Stimulated activated CD4-positive, alpha-beta T cell treated with anti-CD3 and anti-CD28 coated beads, Interleukin-1b, Interleukin-23, amount 100 ng/mL, for 1 hour (primary cell): ENCODE measurements around the gene SMCP.

ENCODE experiments used
- DNase-seq, 2 donors: peaks; one replicate each; pipeline ENCODE4 v3.0.0-alpha.2; 2020; ENCODE audit warnings: low read depth in 2 of 2

Gene SMCP, protein sequence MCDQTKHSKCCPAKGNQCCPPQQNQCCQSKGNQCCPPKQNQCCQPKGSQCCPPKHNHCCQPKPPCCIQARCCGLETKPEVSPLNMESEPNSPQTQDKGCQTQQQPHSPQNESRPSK

DNA sequence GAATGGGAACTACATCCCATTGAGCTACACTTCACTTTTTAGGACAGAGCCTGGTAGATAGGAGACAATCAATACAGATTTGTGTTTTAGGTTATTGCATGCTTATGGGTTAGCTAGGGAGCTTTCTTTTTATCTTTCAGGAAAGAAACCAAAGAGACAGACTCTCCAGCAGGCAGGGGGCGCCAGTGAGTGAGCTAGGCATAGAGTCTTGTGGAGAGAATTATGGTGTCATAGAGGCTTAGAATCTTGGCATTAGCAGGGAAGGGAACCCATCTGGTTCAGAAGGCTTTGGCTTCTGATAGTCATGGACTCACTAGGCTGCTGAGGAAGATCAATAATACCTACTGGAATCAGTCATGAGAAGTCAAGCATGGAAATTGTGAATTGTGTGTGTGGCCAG is at the start of gene SMCP:
Gene SMCP (plus strand): TSS at position 281 of the 400 bp plus-strand sequence. CDS start 6,101 bp downstream, outside the sequence.
- no peak for DNase-seq

DNA sequence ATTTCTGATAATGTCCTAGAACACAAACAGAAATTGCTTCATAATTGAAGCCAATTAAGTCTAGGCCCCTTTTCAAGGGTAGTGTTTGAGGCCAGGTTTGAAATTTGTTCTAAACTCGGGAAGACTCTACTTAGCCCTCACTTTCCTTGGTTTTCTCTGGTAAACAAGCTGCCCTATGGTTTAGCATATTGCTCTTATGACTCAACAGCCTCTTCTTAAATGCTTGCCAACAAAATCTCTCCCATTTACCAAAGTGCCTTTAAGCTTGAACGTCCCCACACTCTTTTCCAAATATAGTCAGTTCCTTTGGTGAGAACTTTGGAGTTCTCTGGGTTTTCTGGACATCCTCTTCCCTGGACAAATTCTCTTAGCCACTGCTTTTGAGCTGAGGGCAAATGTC is 41.3 kb upstream of the SMCP start:
- DNase-seq, result no peak

DNA sequence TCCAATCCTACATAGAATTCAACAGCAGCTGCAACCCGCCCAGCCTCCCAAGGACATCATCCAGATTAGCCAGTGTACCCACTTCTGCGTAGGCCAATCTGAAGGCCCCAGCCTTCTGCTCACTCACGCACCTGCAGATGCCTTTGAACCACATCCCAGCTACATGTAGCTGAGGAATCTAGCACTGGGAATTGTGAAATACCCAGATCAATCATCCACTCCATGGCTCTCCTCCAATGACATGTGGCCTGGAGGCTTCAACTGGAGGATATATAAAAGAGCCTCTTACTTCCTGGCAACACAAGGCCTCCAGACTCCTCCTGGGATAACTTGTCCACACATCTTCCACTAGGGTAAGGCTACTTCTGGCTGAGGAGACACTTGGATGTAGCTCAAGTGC is 35.6 kb upstream of the SMCP start, which contains the start of gene LCE6A:
Gene LCE6A (plus strand): TSS at position 301 of the 400 bp plus-strand sequence. CDS start 665 bp downstream, outside the sequence.
- DNase-seq, result no peak

DNA sequence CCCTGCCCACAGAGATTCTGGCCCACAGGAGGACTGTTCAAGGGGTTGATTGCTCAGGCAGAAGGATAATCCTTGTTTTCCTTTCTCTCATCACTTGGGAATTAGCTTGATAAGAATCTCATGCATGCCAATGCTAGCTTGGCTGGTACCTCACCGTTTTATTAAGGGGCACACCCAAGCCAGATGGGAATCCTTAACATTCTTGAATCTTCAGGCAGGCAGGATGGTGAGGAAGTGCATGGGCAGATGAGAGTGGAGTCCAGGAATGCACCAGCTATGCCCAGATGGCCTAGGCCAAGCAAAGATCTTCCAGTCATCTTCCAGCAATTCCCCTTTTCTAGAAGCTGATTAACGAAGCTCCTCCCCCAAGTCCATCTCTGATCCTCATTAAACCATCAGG is 22.5 kb upstream of the SMCP start:
- DNase-seq, result no peak

DNA sequence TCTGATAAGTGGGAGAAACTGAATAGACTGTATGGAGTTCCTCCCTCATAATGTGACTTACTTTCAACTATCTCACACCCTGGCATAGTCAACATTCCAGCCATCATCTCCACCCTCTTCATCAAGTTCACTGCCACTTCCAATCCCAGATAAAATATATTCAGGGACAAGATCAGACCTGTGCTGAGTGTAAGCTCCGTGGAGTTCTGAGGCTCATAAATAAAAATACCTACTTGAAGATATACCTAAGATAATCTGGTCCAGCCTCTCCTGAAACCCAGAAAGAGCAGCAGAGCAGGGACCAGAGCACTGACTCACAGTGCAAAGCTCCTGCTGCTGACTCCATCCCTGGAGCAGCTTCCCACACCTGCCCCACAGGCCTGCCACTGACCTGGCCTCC is 20.1 kb upstream of the SMCP start:
- no peak for DNase-seq

DNA sequence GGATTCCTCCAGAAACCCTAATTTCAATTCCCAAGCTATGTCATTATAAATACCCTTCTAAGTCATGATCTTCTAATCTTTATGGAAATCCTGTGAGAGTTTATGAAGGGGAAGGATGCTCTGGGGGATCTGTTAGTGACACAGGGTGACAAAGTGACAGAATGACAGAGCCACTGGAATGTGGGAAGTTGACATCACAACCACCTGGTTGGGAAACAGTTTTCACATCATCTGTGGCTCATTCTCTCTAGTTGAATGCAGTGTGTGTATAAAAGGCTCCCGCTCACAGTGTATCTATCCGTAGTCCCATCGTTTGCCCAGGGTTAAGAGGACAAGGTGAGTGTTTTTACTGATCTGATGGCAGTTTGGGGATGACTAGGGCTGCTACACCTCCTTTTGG is 18.4 kb upstream of the SMCP start, which contains the start of gene LCE7A:
Gene LCE7A (plus strand): TSS at position 301 of the 400 bp plus-strand sequence. CDS start 702 bp downstream, outside the sequence.
- DNase-seq, result no peak

DNA sequence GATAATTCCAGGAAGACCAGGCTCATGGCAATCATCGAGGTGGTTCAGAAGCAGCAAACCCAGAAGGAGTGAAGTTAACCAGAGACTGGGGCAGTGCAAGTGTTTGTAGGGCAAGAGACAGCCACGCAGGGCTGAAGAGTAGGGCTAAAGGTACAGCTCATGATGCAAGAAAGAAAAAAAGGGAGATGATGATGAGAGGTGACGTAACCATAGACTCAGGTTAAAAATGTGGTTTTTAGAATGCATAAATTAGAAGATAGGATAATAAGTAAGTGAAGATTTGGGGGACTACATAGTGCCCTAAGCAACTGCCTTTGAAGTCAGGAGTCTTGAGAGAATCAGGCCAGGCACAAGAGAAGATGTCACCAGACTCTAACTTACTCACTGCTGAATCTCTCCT is 18.0 kb upstream of the SMCP start:
- no peak for DNase-seq

DNA sequence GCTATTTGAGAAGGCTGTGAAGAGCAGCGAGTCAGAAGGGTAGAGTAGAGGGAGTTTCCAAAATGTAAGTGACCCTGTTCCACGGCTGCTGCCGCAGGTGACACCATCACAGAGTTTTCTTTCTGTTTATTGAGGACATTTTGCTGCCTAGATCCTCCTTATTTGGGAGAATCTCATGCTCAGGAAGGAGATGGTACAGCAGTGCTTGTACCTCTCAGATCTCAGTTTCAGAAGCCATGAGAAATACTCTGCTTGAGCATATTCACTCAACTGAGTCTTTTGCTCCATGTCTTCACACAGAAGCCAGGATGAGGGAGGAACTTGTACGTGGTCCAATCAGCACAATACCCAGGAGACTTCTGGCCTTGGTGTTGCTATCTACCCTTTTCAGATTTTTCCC is 16.7 kb upstream of the SMCP start:
- no peak for DNase-seq

DNA sequence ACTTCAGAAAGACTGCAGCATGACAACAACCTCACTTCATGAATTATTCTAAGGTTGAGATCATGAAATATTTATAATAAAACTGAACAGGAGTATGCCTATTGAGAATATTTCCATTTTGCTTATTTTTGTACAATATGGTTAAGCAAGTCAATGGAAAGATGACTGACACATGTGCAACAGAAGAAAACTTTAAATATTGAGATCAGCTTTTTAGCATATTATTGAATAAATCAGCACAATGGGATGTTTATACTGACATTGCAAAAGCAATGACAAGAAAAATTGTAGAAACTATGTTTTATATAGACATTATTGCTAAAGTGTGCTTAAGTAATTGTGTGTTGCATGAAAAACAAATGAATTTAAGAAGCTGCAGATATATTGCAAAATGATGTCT is 13.7 kb upstream of the SMCP start:
- no peak for DNase-seq

DNA sequence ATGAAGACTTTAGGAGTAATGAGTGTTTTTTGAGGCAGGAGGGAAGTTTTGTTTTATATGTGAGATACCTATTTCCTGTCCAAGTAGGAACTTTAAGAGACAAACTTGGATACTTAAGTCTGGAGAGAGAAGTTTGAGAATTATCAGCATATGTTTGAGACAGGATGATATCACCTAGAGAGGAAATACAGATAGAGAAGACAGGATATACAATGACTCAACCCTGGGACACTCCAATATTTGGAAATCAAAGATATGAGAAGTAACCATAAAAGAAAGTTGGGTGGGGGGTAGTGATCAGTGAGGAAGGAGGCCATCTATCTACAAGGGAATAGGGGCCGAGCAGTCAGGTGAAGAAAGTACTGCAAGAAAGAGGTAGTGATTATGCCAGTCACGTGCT is 11.8 kb upstream of the SMCP start:
- DNase-seq, result no peak

DNA sequence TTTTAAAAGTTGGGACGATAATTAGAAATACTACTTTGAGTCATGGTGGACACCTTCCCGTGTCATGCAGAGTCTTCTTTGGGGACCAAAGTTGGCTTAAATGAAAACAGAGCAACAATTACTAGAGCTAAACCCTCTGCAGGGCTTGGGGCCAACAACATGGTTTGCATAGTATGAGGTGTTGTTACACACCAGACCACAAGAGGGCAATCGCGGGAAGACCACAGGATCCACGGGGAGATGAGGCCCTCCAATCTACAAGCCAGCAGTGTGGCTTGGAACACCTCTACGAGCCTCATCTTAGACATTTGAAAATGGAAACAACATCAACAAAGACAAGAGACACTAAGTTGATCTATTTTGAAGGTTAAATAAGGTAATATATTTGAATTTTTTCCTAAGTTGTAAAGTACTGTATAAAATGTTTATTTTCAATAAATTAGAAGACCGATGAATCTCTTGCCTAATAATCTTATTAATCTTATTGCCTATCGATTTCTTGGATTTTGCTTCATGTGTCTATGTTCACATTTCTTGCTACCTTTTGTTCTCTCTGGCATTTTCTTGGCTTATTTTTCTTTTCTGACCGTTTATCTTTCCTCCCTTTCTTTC is 8.2 kb upstream of the SMCP start:
- DNase-seq, result peak; percentile 10 to 33

DNA sequence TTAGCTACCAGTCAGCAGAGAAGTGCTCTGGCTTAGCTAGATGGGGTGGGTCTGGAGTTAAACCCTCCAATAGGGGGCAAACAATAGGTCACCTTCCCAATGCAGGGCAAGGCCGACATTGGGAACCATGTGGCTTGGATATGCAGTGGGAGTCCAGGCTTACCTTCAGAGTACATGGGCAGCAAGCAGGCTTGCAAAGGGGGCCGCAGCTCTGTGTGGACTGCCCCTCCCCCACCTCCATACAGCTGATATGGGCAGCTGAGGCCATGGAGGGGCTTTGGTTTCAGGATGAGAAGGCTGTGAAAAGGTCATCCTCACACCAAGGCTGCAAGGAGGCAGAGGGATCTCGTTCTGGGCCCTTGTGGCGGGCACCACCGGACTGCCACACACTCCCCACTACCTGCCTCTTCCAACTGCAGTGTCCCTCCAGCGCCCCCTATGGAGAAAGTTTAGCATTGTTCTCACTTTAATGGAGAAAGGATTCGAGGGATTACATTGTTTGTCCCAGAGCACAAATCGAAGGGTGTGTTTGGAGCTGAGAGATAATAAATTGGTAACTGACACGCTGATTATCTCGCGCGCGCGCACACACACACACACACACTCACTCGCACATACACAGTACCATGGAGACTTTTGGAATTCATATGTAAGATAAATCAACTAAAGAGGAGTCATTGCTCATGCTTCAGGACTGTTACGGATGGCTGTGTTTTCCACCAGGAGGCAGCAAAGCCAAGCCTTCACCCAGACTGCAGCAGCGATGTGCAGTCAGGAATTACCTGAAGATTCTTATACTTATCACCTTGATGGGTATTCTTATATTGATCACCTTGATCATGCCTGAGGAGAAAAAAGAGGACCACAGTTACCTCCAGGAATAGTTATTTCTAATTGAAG is 7.0 kb upstream of the SMCP start:
- DNase-seq, result no peak

DNA sequence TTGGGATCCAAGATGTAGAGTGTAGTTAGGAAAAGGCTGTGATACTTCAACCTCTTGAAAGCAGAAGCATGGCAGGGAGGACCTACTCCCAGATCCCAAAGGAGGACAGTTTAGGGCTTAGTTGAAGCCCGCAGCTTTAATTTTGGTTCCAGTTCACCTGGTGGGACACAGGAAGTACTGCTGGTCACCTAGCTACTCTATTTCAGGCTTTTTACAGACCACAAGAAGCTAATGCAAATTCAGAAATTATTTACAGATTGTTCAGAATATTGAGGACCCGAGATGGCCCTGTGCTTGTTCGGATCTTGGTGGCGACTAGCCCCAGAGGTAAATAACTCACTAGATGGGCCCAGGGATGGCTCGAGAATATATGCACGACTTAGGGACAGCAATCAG is 6.4 kb upstream of the SMCP start:
- DNase-seq, result no peak

DNA sequence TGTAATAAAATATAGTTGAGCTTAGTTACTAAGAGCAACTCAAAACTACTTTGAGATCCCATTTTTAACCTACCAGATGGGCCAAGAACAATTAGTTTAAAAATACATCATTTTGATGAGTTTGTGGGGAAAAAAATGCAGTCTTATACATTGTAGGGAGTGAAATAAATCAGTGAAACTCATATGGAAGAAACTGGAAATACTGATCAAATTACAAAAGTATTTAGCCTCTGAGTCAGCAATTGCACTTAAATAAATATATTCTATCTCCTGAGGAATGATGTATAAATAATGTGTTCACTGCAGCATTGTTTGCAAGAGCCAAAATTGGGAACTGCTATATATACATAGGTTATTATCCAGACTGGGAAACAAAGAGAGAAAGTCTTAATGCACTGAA is 4.6 kb upstream of the SMCP start:
- DNase-seq, result no peak

DNA sequence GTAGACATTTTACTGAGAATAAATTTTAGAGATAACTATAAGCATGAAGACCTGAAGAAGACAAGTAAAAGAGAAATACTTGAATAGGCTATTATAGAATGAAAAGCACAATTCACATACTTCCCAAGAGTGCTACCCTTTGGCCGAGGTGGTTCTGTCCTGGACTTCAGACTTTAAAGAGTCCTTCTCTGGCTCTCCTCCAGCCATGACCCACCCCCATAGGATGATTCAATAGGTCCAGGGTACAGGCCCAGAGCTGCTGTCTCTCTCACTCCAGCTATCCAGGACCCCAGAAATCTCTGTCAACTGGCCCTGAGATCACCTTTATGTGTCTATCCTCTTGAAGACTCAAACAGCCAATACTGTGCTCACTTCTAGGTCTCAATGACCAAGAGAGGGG is 1.3 kb upstream of the SMCP start:
- DNase-seq, result no peak

DNA sequence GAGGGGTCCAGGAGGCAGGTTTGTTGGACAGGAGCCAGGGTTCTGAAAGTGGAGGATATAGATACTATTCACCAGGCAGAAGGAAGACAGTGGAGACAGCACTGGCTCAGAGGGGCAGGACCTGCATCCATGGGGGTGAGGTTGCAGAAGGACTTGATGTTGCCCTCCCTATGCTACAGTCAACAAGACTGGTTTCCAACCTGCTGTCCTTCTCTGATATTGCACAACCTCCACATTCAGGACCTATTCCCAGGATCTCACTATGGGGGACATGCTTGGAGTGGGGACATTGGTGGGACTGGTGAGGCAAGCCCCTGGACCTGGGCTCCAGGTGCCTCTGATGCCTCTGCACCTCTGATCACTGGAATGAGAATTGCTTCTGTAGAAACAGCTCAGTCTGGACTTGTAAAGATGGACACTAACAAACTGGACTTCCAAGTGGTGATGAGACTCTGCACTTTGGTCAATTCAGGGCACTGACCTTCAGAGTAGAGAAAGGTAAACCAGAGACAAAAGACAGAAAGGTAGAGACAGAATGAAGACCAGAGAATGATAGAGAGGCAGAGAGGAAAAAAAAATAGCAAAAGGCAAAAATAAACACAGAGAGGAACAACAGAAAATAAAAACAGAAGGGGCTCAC is 1.6 kb downstream of the SMCP start:
- no peak for DNase-seq

DNA sequence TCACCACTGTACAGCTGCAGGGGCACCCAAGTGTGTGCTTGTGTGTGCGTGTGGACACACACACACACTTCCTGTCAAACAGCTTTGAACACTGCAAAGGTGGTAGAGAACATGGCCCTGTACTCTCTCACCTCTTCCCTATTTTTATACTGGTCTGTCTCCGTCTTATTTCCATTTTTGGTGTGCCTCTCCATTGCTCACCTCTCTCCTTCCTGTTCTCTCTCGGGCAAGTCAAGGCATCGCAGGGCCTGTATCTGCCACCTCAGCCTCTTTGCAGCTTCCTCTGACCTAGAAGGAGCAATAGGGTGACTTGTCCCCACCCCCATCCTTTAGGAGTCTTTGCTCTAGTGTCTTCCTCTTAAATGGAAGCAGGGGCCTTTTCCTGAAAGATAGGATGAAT is 2.2 kb downstream of the SMCP start:
- DNase-seq, result no peak

DNA sequence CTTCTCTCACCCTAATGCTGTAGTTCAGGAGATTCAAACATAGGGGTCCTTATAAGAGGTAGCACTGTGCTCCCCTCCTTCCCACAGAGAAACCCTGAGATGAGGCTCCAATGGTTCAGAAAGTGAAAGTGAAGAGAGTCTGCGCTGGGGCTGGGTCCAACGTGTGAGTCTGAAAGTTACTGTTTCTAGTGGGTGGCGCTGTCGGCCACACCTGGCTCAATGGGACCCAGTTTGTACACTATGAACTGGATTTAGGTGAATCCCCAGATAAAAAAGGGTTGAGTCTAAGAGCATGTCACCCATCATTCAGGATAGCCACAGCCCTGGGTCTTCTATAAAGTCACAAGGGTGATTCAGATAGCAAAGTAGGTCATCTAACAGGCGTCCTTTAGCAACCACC is 2.8 kb downstream of the SMCP start:
- DNase-seq, result no peak

DNA sequence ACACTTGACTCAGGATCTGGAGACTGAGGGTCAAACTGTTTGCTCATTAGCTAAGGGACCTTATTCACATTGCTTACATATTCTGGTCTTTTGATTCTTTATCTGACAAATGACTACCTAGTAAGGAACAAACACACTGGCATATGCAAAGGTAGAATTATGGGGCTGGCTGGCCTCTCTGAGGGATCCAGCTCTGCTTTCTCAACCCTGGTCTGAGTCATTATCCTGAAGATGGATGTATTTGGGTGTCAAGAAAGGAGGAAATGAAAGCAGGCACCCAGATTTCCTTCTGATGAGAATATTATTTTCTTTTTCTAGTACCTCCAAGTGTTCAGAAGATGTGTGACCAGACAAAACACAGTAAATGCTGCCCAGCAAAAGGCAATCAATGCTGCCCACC is 6.0 kb downstream of the SMCP start:
- DNase-seq, result no peak

DNA sequence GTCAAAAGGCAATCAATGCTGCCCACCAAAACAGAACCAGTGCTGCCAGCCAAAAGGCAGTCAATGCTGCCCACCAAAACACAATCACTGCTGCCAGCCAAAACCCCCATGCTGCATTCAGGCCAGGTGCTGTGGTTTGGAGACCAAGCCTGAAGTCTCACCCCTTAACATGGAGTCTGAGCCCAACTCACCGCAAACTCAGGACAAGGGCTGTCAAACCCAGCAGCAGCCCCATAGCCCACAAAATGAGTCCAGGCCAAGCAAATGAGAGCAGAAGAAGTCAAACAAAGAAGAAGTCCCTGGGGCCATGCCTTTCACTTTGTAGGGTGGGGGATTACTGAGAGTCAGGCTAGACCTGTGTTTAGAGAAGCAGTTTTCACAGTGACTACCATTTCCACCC is 6.4 kb downstream of the SMCP start:
- no peak for DNase-seq

DNA sequence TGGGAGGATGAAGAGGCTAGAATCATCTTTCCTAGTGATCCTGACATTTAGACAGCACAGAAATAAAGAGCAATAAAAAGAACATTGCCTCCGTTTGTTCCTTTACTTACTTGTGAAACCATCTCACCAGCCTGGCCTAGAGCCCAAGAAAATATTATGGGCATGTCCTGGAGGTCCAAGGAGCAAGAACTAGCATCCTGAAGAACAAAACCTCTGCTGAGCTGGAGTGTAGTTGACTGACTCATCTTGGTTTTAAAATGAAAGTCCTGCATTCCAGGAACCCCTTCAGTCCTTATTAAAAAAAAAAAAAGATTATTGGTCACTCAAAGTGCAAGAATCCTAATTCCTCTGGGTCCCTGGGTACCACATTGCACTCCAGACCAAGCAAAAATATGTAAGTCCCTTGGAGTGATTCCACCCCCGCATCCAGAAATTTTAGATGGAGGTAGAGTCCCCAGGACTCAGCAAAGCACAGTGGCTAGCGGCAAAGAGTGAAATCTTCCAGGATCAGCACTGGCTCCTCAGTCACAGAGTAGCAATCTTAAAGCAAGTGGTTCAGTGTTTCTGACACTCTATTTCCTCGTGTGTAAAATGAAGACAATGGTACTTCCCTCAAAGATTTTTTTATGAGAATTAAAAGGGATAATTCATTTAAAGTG is 7.0 kb downstream of the SMCP start:
- DNase-seq, result no peak

DNA sequence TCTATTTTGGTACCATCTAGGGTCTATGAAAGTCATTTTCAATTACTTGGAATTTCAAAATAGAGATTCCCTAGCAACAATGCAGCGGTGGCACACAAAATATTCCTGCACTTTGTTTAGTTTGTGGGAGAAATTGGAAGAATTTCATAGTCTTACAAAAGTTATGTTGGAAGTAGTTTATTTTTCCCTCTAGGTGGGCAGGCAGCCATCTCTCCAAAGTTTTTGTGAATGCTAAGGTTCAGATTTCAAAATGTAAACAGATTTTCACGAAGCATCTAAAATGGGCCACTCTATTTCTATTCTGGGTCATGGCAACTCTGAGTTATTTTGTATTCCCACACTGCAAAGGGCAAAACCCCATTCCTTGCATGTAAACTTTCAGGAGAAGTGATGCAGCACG is 8.0 kb downstream of the SMCP start:
- DNase-seq, result no peak
